GM12872 (cell line): ENCODE data around the gene MYRIP.

ENCODE experiments used
- TF ChIP-seq, protein P1 (sequence below): IDR thresholded peaks from 3 replicates; pipeline ENCODE4 v1.5.1; 2011; ENCODE audit warnings: low read depth, mild to moderate bottlenecking, low read length, moderate library complexity; ENCODE audit not compliant: insufficient read depth

Gene MYRIP

DNA sequence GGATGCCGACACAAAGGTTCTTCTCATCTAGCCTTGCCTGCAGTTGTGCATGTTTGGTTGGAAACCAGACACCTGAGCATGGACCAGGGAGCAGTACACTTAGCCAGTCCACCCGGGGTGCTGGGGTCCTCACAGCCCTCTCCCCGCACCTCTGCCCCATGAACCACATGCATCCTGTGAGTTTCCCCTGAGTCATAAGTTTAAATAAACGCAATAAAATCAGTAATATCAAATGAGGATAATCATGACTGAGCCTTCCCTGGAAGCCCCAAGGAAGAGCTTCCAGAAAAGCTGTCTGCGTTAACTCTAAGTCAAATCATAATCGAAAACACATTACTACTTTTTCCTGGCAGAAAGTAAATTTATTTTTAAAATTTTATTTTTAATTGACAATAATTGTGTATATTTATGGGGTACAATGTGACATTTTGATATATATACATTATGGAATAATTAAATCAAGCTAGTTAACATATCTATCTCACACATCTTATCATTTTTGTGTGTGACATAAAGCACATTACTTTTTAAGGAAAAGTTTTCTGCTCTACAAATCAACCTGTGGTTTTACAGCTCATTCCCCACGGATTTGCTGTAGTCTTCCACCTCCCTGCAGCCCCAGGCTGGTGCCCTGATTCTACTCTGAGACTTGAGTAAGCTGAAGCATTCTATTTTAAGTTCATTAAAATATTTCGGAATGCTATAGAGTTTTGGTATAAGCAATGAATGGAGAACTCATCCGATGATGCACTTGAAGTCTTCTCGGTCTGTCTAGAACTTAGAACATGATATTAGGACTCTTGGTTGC is 334.1 kb downstream of the MYRIP start:
- TF ChIP-seq, protein P1, sequence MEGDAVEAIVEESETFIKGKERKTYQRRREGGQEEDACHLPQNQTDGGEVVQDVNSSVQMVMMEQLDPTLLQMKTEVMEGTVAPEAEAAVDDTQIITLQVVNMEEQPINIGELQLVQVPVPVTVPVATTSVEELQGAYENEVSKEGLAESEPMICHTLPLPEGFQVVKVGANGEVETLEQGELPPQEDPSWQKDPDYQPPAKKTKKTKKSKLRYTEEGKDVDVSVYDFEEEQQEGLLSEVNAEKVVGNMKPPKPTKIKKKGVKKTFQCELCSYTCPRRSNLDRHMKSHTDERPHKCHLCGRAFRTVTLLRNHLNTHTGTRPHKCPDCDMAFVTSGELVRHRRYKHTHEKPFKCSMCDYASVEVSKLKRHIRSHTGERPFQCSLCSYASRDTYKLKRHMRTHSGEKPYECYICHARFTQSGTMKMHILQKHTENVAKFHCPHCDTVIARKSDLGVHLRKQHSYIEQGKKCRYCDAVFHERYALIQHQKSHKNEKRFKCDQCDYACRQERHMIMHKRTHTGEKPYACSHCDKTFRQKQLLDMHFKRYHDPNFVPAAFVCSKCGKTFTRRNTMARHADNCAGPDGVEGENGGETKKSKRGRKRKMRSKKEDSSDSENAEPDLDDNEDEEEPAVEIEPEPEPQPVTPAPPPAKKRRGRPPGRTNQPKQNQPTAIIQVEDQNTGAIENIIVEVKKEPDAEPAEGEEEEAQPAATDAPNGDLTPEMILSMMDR: no peak

DNA sequence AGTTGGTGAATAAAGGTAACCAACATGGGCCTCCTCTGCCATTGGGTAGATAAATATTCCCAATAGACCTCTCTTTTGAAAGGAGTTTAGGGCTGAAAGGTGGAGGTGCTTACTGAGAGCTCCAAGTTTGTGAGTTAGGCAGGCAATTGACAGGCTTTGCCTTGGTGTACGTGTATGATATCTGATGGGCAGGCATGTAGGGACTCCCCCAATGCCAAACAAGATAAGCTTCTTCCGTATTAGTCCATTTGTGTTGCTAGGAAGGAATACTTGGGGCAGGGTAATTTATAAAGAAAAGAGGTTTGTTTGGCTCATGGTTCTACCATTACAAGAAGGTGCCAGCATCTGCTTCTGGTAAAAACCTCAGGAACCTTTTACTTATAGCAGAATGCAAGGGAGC is 339.4 kb downstream of the MYRIP start:
- TF ChIP-seq, protein P1: no peak

DNA sequence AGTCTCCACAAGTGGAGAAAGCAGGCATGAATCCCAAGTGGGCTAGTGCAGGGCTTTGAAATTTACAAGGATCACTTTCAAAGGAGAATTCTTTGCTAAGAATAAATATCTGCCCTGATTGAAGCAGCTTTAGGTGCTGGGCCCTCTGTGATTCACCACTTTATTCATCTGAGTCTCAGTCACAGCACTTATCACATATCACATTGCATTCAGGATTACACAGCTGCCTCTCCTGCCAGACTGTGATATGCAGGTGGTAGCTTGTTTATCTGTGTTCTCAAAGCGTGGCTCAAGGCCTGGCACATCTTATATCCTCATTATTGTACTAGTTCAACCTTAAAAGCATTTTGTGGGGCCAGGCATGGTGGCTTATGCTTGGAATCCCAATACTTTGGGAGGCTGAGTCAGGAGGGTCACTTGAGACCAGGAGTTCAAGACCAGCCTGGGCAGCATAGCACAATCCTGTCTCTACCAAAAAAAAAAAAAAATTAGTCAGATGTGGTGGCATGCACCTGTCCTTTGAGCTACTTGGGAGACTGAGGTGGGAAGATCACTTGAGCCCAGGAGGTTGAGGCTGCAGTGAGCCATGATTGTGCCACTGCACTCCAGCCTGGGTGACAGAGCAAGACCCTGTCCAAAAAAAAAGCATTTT is 343.2 kb downstream of the MYRIP start:
- TF ChIP-seq, protein P1: no peak

DNA sequence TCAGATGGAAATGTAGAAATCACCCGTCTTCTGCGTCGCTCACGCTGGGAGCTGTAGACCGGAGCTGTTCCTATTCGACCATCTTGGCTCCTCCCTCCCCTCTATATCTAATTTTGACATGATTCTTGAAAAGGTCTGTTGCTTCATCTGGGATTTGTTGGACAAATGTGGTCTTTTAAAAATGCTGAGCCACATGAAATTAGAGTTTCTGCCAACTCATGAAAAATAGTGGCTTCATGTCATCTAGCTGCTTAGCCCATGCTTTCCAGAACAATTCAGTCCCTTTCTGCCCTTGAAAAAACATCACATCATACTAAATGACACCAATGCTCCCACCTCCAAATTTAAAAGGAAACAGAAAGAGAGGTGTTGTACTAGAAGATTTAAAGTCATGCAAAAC is 351.5 kb downstream of the MYRIP start:
- TF ChIP-seq, protein P1: no peak

DNA sequence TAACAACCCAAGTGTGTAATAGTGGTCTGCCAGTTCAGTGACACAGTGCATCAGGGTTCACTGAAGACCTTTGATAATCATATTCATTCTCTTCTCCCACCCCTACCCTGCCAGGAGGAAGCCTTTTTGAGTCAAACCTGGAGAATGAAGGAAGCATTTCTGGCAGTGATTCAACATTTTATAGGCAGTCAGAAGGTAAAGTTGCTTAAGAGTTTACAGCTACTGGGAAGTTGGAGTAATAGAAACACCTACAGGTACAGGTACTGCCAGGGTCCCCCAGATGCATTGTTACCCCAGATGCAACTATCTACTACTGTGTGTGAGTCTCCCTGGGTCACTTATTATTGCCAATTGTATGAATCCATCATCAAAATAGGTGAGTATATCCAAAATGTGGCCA is 353.2 kb downstream of the MYRIP start:
- TF ChIP-seq, protein P1: no peak

DNA sequence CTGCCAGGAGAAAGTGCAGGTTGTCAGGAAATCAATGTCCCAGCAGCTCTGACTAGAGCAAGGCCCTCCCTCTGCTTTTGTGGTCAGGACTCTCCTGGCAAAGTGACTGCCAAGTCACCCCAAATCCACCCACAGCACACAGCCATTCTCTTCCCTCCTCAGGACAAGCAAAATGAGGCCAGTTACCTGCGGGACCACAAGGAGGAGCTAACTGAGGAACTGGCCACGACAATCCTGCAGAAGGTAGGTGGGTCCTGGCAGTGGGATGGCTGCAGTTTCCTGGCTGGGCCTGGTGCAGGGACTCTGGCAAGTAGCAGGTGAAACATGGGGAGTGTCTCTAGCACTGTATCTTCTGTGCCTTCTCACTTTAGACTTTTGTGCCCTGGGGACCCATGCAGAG is 357.6 kb downstream of the MYRIP start:
- TF ChIP-seq, protein P1: no peak

DNA sequence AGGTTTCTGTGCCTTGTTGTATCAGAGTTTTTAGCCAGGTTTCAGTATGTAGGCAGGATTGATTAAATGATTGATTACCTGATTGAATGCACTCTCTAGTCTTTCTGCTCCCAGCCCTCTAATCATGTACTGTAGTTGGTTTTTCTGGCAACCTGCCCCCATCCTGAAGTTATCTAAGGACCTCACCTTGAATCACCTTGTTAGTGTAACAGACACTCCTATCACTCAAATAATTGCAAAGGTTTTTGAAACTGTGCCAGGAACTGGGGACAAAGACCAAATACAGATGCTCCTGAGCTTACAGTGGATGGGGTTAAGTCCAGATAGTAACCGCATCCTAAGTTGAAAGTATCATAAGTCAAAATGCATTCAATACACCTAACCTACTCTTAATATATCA is 358.5 kb downstream of the MYRIP start:
- TF ChIP-seq, protein P1: no peak
